ENCODE results near the gene WDR70. TPM values are rescaled to one million over a fixed set of nuclear protein-coding genes. Genes with fewer than 3 reads are reported as not detected.

WDR70 gene
- polyA plus RNA-seq, 1 of the 3 experiments (the other 2 are of a cell fraction), result 14.2 TPM

DNA sequence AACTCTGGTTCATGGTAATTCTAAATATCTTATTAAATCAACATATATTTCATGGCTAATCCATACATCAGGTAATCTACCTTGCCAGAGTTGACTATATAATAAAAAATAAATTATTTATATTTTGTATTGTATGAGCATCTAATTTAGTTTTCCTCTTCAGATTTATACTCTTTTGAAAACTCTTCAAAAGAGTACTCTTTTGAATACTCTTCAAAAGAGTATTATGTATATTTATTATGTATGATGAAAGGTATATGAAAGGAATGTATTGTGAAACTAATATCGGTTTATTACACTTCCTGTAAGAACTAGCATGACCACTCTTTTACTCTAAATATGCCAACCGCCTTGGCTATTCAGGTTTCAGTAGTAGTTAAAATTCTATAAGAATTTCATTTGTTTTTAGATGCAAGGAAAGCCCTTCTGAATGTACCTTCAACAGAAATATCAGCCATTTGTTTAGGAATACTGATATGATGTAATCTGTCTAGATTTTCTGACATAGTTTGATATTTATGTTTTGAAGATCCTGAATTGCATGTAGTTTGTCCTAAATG, 178.7 kb downstream of the WDR70 start:
- Histone ChIP-seq H3K79me2 (ENCODE audit: insufficient read depth) (no peaks in the 10 kb centered on the region), H2AFZ (ENCODE audit: low read depth) (no peak overlapping the region), H3K4me3 (ENCODE audit: low read depth in 2 of 2, low read length in 1 of 2) (no peak overlapping the region), H3K9ac (no peak overlapping the region), H3K36me3 (replicated peaks in 1 of 2; ENCODE audit: control insufficient read depth in 1 of 2, insufficient read depth in 2 of 2, low read length in 1 of 2) (peaks cover 0 to 8% of the 10 kb centered on the region in 2 experiments), H3K4me2 (no peak overlapping the region), H3K9me3 (0 out of 2 replicates have a peak, but pooled peaks cover 3% of the 10 kb centered on the region), H3K9me2 (no peaks in the 10 kb centered on the region), H3K4me1 (ENCODE audit: control insufficient read depth in 1 of 2, insufficient read depth in 2 of 2, low read depth in 1 of 2, low read length in 1 of 2) (no peaks in the 10 kb centered on the region), H3K27me3 (ENCODE audit: insufficient read depth) (no peaks in the 10 kb centered on the region), H3F3A (replicated peaks; ENCODE audit: insufficient read depth) (peaks cover 4% of the 10 kb centered on the region), H4K20me1 (ENCODE audit: insufficient read depth) (no peaks in the 10 kb centered on the region), H3K27ac (ENCODE audit: low read depth in 2 of 2, low read length in 1 of 2) (no peak overlapping the region)
- POLR2A ChIA-PET, result no interaction called here
- CTCF ChIA-PET, result no interaction called here
- no peak for DNase-seq
- no peak for TF ChIP-seq SMC3 (IDR thresholded peaks at IDR 0.05; ENCODE audit: low read depth, low read length)
- TF ChIP-seq GABPA (IDR thresholded peaks at IDR 0.05; ENCODE audit: low read depth), result no peak
- TF ChIP-seq MEF2A (IDR thresholded peaks at IDR 0.05; ENCODE audit: borderline replicate concordance, low read depth), result no peak
- TF ChIP-seq POLR2AphosphoS5 (IDR thresholded peaks at IDR 0.05; ENCODE audit: low read depth, low read length), result no peak
- no peak for TF ChIP-seq EZH2phosphoT487 (IDR thresholded peaks at IDR 0.05; ENCODE audit: borderline replicate concordance, low read depth)
- TF ChIP-seq RFX5 (IDR thresholded peaks at IDR 0.05; ENCODE audit: low read length), result no peak
- TF ChIP-seq NFIC (IDR thresholded peaks at IDR 0.05; ENCODE audit: borderline replicate concordance), result no peak
- TF ChIP-seq, protein P1, sequence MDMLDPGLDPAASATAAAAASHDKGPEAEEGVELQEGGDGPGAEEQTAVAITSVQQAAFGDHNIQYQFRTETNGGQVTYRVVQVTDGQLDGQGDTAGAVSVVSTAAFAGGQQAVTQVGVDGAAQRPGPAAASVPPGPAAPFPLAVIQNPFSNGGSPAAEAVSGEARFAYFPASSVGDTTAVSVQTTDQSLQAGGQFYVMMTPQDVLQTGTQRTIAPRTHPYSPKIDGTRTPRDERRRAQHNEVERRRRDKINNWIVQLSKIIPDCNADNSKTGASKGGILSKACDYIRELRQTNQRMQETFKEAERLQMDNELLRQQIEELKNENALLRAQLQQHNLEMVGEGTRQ (IDR thresholded peaks at IDR 0.05; ENCODE audit: borderline replicate concordance, low read depth, low read length), result no peak
- TF ChIP-seq, protein P2, sequence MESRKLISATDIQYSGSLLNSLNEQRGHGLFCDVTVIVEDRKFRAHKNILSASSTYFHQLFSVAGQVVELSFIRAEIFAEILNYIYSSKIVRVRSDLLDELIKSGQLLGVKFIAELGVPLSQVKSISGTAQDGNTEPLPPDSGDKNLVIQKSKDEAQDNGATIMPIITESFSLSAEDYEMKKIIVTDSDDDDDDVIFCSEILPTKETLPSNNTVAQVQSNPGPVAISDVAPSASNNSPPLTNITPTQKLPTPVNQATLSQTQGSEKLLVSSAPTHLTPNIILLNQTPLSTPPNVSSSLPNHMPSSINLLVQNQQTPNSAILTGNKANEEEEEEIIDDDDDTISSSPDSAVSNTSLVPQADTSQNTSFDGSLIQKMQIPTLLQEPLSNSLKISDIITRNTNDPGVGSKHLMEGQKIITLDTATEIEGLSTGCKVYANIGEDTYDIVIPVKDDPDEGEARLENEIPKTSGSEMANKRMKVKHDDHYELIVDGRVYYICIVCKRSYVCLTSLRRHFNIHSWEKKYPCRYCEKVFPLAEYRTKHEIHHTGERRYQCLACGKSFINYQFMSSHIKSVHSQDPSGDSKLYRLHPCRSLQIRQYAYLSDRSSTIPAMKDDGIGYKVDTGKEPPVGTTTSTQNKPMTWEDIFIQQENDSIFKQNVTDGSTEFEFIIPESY (IDR thresholded peaks at IDR 0.05; ENCODE audit: borderline replicate concordance, low read depth), result no peak
- TF ChIP-seq FOXJ3 (CRISPR knock-in tag; IDR thresholded peaks at IDR 0.05), result no peak
- TF ChIP-seq, protein P3, sequence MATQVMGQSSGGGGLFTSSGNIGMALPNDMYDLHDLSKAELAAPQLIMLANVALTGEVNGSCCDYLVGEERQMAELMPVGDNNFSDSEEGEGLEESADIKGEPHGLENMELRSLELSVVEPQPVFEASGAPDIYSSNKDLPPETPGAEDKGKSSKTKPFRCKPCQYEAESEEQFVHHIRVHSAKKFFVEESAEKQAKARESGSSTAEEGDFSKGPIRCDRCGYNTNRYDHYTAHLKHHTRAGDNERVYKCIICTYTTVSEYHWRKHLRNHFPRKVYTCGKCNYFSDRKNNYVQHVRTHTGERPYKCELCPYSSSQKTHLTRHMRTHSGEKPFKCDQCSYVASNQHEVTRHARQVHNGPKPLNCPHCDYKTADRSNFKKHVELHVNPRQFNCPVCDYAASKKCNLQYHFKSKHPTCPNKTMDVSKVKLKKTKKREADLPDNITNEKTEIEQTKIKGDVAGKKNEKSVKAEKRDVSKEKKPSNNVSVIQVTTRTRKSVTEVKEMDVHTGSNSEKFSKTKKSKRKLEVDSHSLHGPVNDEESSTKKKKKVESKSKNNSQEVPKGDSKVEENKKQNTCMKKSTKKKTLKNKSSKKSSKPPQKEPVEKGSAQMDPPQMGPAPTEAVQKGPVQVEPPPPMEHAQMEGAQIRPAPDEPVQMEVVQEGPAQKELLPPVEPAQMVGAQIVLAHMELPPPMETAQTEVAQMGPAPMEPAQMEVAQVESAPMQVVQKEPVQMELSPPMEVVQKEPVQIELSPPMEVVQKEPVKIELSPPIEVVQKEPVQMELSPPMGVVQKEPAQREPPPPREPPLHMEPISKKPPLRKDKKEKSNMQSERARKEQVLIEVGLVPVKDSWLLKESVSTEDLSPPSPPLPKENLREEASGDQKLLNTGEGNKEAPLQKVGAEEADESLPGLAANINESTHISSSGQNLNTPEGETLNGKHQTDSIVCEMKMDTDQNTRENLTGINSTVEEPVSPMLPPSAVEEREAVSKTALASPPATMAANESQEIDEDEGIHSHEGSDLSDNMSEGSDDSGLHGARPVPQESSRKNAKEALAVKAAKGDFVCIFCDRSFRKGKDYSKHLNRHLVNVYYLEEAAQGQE (IDR thresholded peaks at IDR 0.05; ENCODE audit: low read depth, low read length), result no peak
- TF ChIP-seq JUND (IDR thresholded peaks at IDR 0.05), result no peak
- no peak for TF ChIP-seq SIN3A (IDR thresholded peaks at IDR 0.05; ENCODE audit: borderline replicate concordance, low read depth, low read length)
- TF ChIP-seq, protein P4, sequence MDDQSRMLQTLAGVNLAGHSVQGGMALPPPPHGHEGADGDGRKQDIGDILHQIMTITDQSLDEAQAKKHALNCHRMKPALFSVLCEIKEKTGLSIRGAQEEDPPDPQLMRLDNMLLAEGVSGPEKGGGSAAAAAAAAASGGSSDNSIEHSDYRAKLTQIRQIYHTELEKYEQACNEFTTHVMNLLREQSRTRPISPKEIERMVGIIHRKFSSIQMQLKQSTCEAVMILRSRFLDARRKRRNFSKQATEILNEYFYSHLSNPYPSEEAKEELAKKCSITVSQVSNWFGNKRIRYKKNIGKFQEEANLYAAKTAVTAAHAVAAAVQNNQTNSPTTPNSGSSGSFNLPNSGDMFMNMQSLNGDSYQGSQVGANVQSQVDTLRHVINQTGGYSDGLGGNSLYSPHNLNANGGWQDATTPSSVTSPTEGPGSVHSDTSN (IDR thresholded peaks at IDR 0.05), result no peak
- no peak for TF ChIP-seq MXI1 (IDR thresholded peaks at IDR 0.05; ENCODE audit: low read depth, low read length)
- TF ChIP-seq TEAD4 (IDR thresholded peaks at IDR 0.05; ENCODE audit: borderline replicate concordance, insufficient read depth), result no peak
- TF ChIP-seq RXRA (IDR thresholded peaks at IDR 0.05; ENCODE audit: borderline replicate concordance, low read depth), result no peak
- no peak for TF ChIP-seq NRF1 (IDR thresholded peaks at IDR 0.05; ENCODE audit: low read depth, low read length)
- 86% methylated on average over 2 of the region's 2 CpGs for WGBS (ENCODE audit: low lambda C conversion rate)
